ENCODE measurements around the gene CDKAL1. TPM values are rescaled to one million over a fixed set of nuclear protein-coding genes. Genes with fewer than 3 reads are reported as not detected.

The CDKAL1 gene
- total RNA-seq, 1 experiment from 2014 or later, result 11.8 TPM

DNA sequence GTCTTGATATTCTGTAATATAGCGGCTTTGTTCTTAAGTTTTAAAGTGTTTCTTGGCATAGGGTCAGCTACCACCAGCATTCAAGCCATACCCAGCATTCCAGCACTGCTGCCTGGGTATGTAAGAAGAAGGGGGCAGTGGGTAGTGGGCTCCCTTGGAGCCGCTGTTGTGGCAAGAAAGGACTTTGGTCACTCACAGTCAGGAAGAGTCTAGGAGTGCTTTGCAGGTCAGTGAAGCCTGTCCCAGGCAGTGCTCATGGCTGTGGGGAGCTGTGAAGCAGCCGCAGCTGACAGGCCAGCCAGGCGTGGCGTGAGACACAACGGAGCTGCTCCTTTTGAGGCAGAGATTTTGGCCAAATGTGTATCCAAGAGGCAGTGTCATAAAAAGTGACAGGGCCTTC, 512.0 kb downstream of the CDKAL1 start:
- H3K4me1 Mint-ChIP-seq (ENCODE audit: insufficient read depth, unreplicated experiment), result no peaks in the 10 kb centered on the region
- no peak overlapping the region for H3K4me3 Mint-ChIP-seq (ENCODE audit: unreplicated experiment)
- intact Hi-C loops (cut with micrococcal nuclease), result no loop called here
- BruUV-seq (replicated peaks), result no TSS peak
- H3K27me3 Mint-ChIP-seq (ENCODE audit: insufficient read depth, unreplicated experiment), result no peaks in the 10 kb centered on the region
- TF ChIP-seq, protein P1, sequence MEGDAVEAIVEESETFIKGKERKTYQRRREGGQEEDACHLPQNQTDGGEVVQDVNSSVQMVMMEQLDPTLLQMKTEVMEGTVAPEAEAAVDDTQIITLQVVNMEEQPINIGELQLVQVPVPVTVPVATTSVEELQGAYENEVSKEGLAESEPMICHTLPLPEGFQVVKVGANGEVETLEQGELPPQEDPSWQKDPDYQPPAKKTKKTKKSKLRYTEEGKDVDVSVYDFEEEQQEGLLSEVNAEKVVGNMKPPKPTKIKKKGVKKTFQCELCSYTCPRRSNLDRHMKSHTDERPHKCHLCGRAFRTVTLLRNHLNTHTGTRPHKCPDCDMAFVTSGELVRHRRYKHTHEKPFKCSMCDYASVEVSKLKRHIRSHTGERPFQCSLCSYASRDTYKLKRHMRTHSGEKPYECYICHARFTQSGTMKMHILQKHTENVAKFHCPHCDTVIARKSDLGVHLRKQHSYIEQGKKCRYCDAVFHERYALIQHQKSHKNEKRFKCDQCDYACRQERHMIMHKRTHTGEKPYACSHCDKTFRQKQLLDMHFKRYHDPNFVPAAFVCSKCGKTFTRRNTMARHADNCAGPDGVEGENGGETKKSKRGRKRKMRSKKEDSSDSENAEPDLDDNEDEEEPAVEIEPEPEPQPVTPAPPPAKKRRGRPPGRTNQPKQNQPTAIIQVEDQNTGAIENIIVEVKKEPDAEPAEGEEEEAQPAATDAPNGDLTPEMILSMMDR (IDR thresholded peaks at IDR 0.05; ENCODE audit: unreplicated experiment), result no peak
- ChIA-PET CTCF (interaction anchor here (0.6 kb wide), 1 partner anchor 136 kb away, joined by 4 read pairs; no protein-coding TSS in a partner anchor), POLR2A (interaction anchor here (1.2 kb wide), 1 partner anchor 12 kb away, joined by 5 read pairs; no protein-coding TSS in a partner anchor)
- no peak overlapping the region for H3K27ac Mint-ChIP-seq (ENCODE audit: low read depth, unreplicated experiment)
- H3K9me3 Mint-ChIP-seq (ENCODE audit: unreplicated experiment), result no peaks in the 10 kb centered on the region
- DNase-seq (ENCODE audit: unreplicated experiment), result no peak
- peaks cover 7% of the 10 kb centered on the region for H3K36me3 Mint-ChIP-seq (ENCODE audit: insufficient read depth, unreplicated experiment)

DNA sequence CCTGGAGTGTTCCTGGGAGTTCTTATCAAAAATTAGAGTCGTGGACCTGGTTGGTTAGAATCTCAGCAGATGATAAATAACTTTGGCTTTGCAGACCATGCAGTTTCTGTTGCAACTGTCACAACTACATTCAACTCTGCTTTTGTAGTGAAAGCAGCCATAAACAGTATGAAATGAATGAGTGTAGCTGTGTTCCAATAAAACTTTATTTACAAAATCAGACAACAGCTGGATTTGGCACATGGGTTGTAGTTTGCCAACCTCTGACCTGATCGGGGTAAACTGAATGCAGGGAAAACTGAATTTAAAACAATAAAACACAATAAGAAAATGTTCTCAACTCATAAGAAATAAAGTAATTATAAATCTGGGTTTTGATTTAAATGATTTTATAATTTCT, 513.8 kb downstream of the CDKAL1 start:
- no TSS peak for BruUV-seq (replicated peaks)
- no peaks in the 10 kb centered on the region for H3K9me3 Mint-ChIP-seq (ENCODE audit: unreplicated experiment)
- CTCF ChIA-PET, result no interaction called here

DNA sequence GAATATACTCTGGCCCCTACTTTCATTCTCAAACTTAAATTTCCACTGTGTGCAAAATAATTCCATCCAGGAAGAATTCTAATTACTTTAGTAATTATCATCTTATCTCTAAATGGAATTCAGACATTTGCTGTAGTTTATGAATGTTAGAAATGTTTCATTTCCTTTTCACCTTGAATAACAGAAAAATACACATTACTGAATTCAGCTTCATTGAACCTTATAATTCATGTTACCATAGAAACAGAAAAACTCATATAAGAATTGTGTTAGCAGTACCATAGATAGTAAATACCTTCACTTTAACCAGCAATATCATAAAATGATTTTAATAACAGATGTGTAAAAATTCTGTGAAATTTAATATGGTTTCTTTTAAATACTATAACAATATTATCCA, 514.9 kb downstream of the CDKAL1 start:
- ChIA-PET POLR2A (interaction anchor here (0.6 kb wide), 1 partner anchor 215 kb away, joined by 3 read pairs; no protein-coding TSS in a partner anchor), CTCF (no interaction called here)
- DNase-seq (ENCODE audit: unreplicated experiment), result no peak
- Mint-ChIP-seq H3K27ac (ENCODE audit: low read depth, unreplicated experiment) (no peak overlapping the region), H3K9me3 (ENCODE audit: unreplicated experiment) (no peaks in the 10 kb centered on the region), H3K27me3 (ENCODE audit: insufficient read depth, unreplicated experiment) (no peaks in the 10 kb centered on the region), H3K4me1 (ENCODE audit: insufficient read depth, unreplicated experiment) (peaks cover 6% of the 10 kb centered on the region), H3K4me3 (ENCODE audit: unreplicated experiment) (no peak overlapping the region), H3K36me3 (ENCODE audit: insufficient read depth, unreplicated experiment) (peaks cover 7% of the 10 kb centered on the region)
- intact Hi-C loops (cut with micrococcal nuclease), result no loop called here
- TF ChIP-seq, protein P1 (IDR thresholded peaks at IDR 0.05; ENCODE audit: unreplicated experiment), result no peak
- no TSS peak for BruUV-seq (replicated peaks)

More for the DNA sequence above, 513.8 kb downstream of the CDKAL1 start:
- Mint-ChIP-seq H3K27ac (ENCODE audit: low read depth, unreplicated experiment) (no peak overlapping the region), H3K4me3 (ENCODE audit: unreplicated experiment) (no peak overlapping the region), H3K4me1 (ENCODE audit: insufficient read depth, unreplicated experiment) (no peaks in the 10 kb centered on the region), H3K27me3 (ENCODE audit: insufficient read depth, unreplicated experiment) (no peaks in the 10 kb centered on the region), H3K36me3 (ENCODE audit: insufficient read depth, unreplicated experiment) (peaks cover 7% of the 10 kb centered on the region)
- intact Hi-C loops (cut with micrococcal nuclease), result no loop called here
- POLR2A ChIA-PET, result no interaction called here
- TF ChIP-seq, protein P1 (IDR thresholded peaks at IDR 0.05; ENCODE audit: unreplicated experiment), result no peak
- DNase-seq (ENCODE audit: unreplicated experiment), result no peak

DNA sequence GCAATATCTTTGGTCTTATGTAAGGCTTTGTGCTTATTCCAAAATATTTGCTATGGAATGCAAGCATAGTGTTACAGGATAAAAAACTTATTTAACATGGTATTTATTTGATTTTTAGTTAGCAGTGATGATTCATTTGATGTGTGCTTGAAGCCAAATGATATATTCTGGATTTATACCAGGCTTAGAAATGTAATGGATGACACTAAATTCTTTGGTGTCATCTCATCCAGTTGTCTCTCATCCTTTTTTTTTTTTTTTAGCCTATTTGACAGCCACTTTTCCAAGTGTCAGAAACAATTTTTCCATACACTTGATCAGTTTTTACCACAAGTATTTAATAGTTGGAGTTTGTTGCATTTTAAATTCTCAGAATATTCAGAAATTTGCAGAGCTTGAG, 515.3 kb downstream of the CDKAL1 start:
- Mint-ChIP-seq H3K27me3 (ENCODE audit: insufficient read depth, unreplicated experiment) (no peaks in the 10 kb centered on the region), H3K36me3 (ENCODE audit: insufficient read depth, unreplicated experiment) (peaks cover 7% of the 10 kb centered on the region), H3K27ac (ENCODE audit: low read depth, unreplicated experiment) (no peak overlapping the region), H3K9me3 (ENCODE audit: unreplicated experiment) (no peaks in the 10 kb centered on the region), H3K4me3 (ENCODE audit: unreplicated experiment) (no peak overlapping the region), H3K4me1 (ENCODE audit: insufficient read depth, unreplicated experiment) (peaks cover 6% of the 10 kb centered on the region)
- no peak for DNase-seq (ENCODE audit: unreplicated experiment)
- POLR2A ChIA-PET, result no interaction called here
- TF ChIP-seq, protein P1 (IDR thresholded peaks at IDR 0.05; ENCODE audit: unreplicated experiment), result no peak
- intact Hi-C loops (cut with micrococcal nuclease), result no loop called here
- CTCF ChIA-PET, result no interaction called here
- no TSS peak for BruUV-seq (replicated peaks)
